Testis (tissue), 3 donors: Measurements from ENCODE around the gene SSR1. TPM values are rescaled to one million over a fixed set of nuclear protein-coding genes. Genes with fewer than 3 reads are reported as not detected.

Source experiments
- DNase-seq: peaks from one replicate; pipeline ENCODE4 v3.0.0-alpha.2; 2019
- H3K27ac ChIP-seq, 2 donors: fragments of 200-600 bp; sonication (generic); one replicate each; pipeline ENCODE4 v1.5.1; 2019
- H3K27me3 ChIP-seq: fragments of 200-600 bp; sonication (generic); one replicate; pipeline ENCODE4 v1.5.1; 2019
- H3K36me3 ChIP-seq: fragments of 200-600 bp; sonication (generic); one replicate; pipeline ENCODE4 v1.5.1; 2017; ENCODE audit warnings: low read depth; ENCODE audit errors: missing control alignments
- H3K4me1 ChIP-seq: fragments of 200-600 bp; sonication (generic); one replicate; pipeline ENCODE4 v1.5.1; 2019
- H3K4me3 ChIP-seq, 2 donors: fragments of 200-600 bp; sonication (generic); one replicate each; pipeline ENCODE4 v1.5.1; 2017 to 2019
- H3K9me3 ChIP-seq: fragments of 200-600 bp; sonication (generic); one replicate; pipeline ENCODE4 v1.5.1; 2017
- CTCF ChIP-seq, 3 experiments: fragments of 450-650 bp in 2 of 3; fragments of 200-600 bp in 1 of 3; sonication (generic) in 1 of 3; IDR thresholded peaks; one replicate each; pipeline ENCODE4 v1.5.1; 2016 to 2019; ENCODE audit warnings: antibody characterized with exemption in 3 of 3, mild to moderate bottlenecking in 2 of 3, moderate library complexity in 1 of 3
- POLR2A ChIP-seq: fragments of 450-650 bp; IDR thresholded peaks from one replicate; pipeline ENCODE4 v1.6.1; 2017; ENCODE audit warnings: antibody characterized with exemption, mild to moderate bottlenecking, moderate library complexity
- WGBS, 2 donors: methylation state at CpG; one replicate each; pipeline ENCODE4 v1.1.5; 2018; 5-methylcytosine and 5-hydroxymethylcytosine counted together
- intact Hi-C: fragments of 100-400 bp; cut with DNase I; formaldehyde crosslinking; loops from one replicate; pipeline ENCODE4 v1.15.1; 2023; ENCODE audit warnings: low total_unique reads
- polyA plus RNA-seq: library from polyadenylated mRNA; stranded (reverse); fragments of 350-450 nt; fragmentation: Illumina TruSeq; extraction: RNeasy Lipid Tissue Mini Kit (QIAGEN cat#74804); gene quantifications from one replicate; pipeline ENCODE4 v1.2.3, GENCODE V29; 2014; ENCODE audit warnings: low read depth, low replicate concordance; ENCODE audit not compliant: insufficient read depth
- total RNA-seq, 2 donors: library from RNA; depleted of rRNA; stranded (reverse); fragments of >200 nt; gene quantifications; one replicate each; pipeline ENCODE4 v1.2.3, GENCODE V29; 2016

The SSR1 gene
- total and polyA plus RNA-seq, 3 donors from 2014 or later = 42.7 to 65.7 (median 62.5) TPM

DNA sequence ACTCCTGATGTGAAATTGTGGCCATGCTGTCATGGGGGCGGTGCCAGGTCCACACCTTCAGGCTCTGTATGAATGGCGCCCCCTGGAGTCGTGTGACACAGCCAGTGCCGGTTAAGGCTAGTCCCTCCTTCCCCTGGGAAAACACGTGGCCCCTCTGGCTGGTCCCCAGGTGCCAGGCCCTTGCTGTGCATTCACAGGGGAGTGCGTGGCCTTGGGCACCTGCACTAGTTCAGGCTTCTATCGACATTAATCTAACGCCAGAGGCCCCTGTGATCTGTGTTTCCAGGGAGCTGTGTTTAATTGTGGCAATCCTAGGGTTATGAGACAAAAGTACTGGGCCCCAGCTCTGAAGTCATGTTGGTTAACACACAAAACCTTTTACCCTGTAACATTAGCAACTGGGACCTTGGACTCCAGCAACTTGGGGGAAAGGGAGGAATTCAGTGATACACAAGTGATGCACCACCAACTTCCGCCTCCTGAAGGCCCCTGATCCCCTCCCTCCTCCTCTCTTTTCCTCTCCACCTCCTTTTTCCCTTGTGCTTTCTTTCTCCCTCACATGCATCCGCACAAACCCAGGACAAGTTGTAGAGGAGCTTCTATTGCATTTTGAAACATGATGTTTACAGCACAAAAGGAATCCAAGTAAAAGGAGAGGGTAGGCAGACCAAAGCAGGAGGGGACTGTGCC, 74.0 kb downstream of the SSR1 start:
- TF ChIP-seq CTCF (IDR thresholded peaks at IDR 0.05) (peak; percentile 36 to 65 (median 54)), POLR2A (no peak)
- Histone ChIP-seq H3K27me3 (no peaks in the 10 kb centered on the region), H3K4me3 (no peak overlapping the region), H3K4me1 (peaks cover 32% of the 10 kb centered on the region), H3K9me3 (no peaks in the 10 kb centered on the region), H3K27ac (peak overlapping the region; percentile 31 to 66), H3K36me3 (no peaks in the 10 kb centered on the region)
- intact Hi-C loops = no loop called here
- WGBS, 2 donors = 29 to 57% methylated on average over 10 of the region's 10 CpGs
- peak; percentile 95 for DNase-seq

DNA sequence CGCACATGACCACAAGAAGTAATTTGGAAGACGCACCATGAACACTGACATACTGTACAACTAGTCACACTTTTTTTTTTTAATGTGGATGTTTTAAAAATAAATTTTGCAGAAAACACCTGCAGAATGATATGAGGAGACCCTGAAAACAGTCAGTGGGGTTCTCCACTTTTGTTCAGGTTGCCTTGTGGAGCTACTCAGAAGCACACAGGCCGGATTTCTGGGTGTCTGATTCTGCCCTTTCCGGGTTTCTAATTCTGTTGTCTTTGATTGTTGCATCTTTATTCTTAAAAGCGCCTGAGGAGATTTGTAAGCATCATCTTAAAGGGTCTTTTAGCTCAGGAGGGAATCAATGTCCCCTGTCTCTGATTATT, 74.5 kb downstream of the SSR1 start:
- H3K27ac ChIP-seq = no peak overlapping the region
- TF ChIP-seq CTCF (IDR thresholded peaks at IDR 0.05) = no peak
- no peak for TF ChIP-seq POLR2A
- DNase-seq = no peak

DNA sequence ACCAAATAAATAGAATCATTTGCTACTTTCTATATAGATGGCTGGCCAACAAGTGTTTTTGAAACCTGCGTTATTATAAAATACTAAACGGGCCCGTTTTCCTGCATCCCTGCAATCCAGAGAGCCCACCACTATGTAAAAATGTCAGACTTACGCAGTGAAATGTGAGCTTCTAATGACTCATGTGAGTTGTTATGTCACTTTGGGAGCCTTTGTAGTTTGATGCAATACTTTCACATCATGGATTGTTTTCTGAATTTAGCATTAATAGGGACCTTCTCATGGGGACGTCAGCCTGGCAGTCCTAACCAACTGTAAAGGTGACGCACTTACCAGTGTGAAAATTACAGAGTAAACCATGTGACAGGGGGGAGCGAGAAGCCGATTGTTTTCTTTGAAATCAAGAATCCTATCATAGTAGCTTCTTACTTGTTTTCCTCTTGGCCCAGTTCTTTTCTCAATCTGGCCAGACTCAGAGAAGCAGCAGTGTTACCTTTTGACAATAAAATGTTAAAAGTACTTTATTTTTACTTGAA, 75.3 kb downstream of the SSR1 start:
- intact Hi-C loops = no loop called here
- Histone ChIP-seq H3K27ac (no peak overlapping the region), H3K4me1 (peaks cover 23% of the 10 kb centered on the region), H3K9me3 (no peaks in the 10 kb centered on the region), H3K27me3 (no peaks in the 10 kb centered on the region), H3K36me3 (no peaks in the 10 kb centered on the region), H3K4me3 (no peak overlapping the region)
- no peak for DNase-seq
- TF ChIP-seq CTCF (IDR thresholded peaks at IDR 0.05) (no peak), POLR2A (no peak)
- WGBS, 2 donors = 87 to 90% methylated on average over 8 of the region's 8 CpGs

More for the DNA sequence above, 74.5 kb downstream of the SSR1 start:
- intact Hi-C loops = no loop called here
- Histone ChIP-seq H3K4me1 (peaks cover 31% of the 10 kb centered on the region), H3K27me3 (no peaks in the 10 kb centered on the region), H3K4me3 (no peak overlapping the region), H3K36me3 (no peaks in the 10 kb centered on the region), H3K9me3 (no peaks in the 10 kb centered on the region)
- whole genome bisulfite sequencing, 2 donors = 89 to 91% methylated on average over 5 of the region's 5 CpGs

DNA sequence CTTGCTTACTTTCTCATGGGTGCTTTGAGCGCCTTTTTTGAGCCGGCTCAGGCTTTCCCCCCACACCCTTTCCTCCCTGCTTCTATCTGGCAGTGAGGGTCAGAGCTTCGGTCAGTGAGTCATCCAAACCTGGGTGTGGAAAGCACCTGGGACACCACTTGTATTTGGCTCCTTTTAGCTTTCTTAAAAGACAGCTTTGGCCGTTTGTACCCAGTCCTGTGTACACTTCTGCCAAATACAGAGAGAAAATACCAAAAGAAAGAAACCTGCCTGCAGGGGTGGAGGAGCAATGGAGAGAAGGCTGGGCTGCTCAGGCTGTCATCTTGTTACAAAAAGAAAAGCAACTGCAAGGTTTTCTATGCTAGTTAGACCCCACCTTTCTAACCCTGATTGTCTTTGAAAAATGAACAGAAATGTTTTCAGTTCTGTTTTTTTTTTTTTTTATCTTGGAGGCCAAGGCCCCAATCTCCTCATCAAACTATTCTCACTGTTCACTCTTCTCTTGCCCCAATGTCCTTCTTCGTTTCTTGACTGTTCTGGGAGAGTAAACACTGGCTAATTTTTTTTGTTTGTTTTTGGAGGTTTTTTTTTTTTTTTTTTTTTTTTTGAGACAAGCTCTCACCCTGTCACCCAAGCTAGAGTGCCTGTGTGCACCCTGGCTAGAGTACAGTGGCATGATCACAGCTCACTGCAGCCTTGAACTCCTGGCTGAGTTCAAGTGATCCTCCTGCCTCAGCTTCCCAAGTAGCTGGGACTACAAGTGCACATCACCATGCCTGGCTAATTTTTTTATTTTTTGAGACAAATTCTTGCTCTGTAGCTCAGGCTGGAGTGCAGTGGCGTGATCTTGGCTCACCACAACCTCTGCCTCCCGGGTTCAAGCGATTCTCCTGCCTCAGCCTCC, 76.4 kb downstream of the SSR1 start:
- DNase-seq = no peak
- Histone ChIP-seq H3K27me3 (no peaks in the 10 kb centered on the region), H3K4me3 (no peak overlapping the region), H3K4me1 (peaks cover 19% of the 10 kb centered on the region), H3K36me3 (no peaks in the 10 kb centered on the region), H3K27ac (peak overlapping the region in 1 of 2 donors; percentile 19), H3K9me3 (no peaks in the 10 kb centered on the region)
- 61 to 66% methylated on average over 8 of the region's 8 CpGs for WGBS, 2 donors
- TF ChIP-seq POLR2A (no peak), CTCF (IDR thresholded peaks at IDR 0.05) (no peak)
- intact Hi-C loops = no loop called here
